Right lobe of liver (tissue), 6 donors: Measurements from ENCODE around the gene HEPH. TPM values are rescaled to one million over a fixed set of nuclear protein-coding genes. Genes with fewer than 3 reads are reported as not detected.
"Not testable (repeated sequence)": the region's sequence is repeated elsewhere in the genome, so short reads cannot be mapped to it uniquely, and the experiment has no call there.

ENCODE experiments used
- ATAC-seq, 4 donors: fragments of 200-7000 bp; cut with Tn5 transposase; one replicate each; pipeline ENCODE4 v1.9.1; 2020; ENCODE audit warnings: mild to moderate bottlenecking in 4 of 4, moderate library complexity in 4 of 4
- DNase-seq, 3 donors: peaks; one replicate each; pipeline ENCODE4 v3.0.0-alpha.2; 2020
- H3K27ac ChIP-seq, 3 donors: fragments of 200-600 bp; one replicate each; pipeline ENCODE4 v1.8.0; 2022
- H3K27me3 ChIP-seq, 2 donors: fragments of 200-600 bp; one replicate each; pipeline ENCODE4 v1.8.0; 2022
- H3K36me3 ChIP-seq, 4 donors: fragments of 200-600 bp; sonication (generic) in 1 of 4; one replicate each; pipeline versions ENCODE4 v1.5.1 to v1.8.0; 2017 to 2022; ENCODE audit warnings: control low read depth in 1 of 4
- H3K4me1 ChIP-seq, 4 donors: fragments of 200-600 bp; sonication (generic) in 1 of 4; one replicate each; pipeline versions ENCODE4 v1.5.1 to v1.8.0; 2017 to 2022; ENCODE audit warnings: control low read depth in 1 of 4
- H3K4me3 ChIP-seq, 3 donors: fragments of 200-600 bp; one replicate each; pipeline ENCODE4 v1.8.0; 2022
- H3K9me3 ChIP-seq, 4 donors: fragments of 200-600 bp; sonication (generic) in 1 of 4; one replicate each; pipeline versions ENCODE4 v1.5.1 to v1.8.0; 2017 to 2022; ENCODE audit warnings: control low read depth in 1 of 4
- POLR2A ChIP-seq: fragments of 450-650 bp; IDR thresholded peaks from one replicate; pipeline ENCODE4 v1.6.1; 2017; ENCODE audit warnings: antibody characterized with exemption, mild to moderate bottlenecking
- WGBS: methylation state at CpG from one replicate; pipeline ENCODE4 v1.1.6; 2018; ENCODE audit warnings: low coverage, low lambda C conversion rate; ENCODE audit not compliant: insufficient coverage; ENCODE audit errors: missing lambda C conversion rate; 5-methylcytosine and 5-hydroxymethylcytosine counted together
- intact Hi-C, 2 donors: fragments of 100-400 bp; cut with DNase I; formaldehyde crosslinking; loops; one replicate each; pipeline versions ENCODE4 v1.11.2 to v1.14.1; 2022
- total RNA-seq, 6 experiments: library from RNA; depleted of rRNA in 2 of 6; stranded (reverse); fragments of >200 nt in 2 of 6; fragmentation: NEBNext Ultra II Directional in 3 of 6; extraction: Animal tissue kit (Norgen Biotek cat#: 25700) in 3 of 6; gene quantifications; one replicate each; pipeline versions ENCODE4 v1.1.0 to v1.2.4, GENCODE V29; 2016 to 2023
- TF ChIP-seq, protein P1 (sequence below), 4 donors: fragments of 200-600 bp in 3 of 4; fragments of 450-650 bp in 1 of 4; IDR thresholded peaks; one replicate each; pipeline versions ENCODE4 v1.5.1 to v1.8.0; 2016 to 2022; ENCODE audit warnings: antibody characterized with exemption in 4 of 4, mild to moderate bottlenecking in 2 of 4
- donor health status: DM: no; HTN: yes; CAD: no.
- donor health status: DM: no; HTN: no; CAD: no.
- donor health status: DM: no; HTN: no; CAD: no.
- donor health status: DM: no; HTN: yes; CAD: no.
- donor health status: DM: no; HTN: yes; CAD: no.

HEPH gene
- total RNA-seq, 6 experiments from 2014 or later = 1.1 to 2.7 (median 1.5) TPM

DNA sequence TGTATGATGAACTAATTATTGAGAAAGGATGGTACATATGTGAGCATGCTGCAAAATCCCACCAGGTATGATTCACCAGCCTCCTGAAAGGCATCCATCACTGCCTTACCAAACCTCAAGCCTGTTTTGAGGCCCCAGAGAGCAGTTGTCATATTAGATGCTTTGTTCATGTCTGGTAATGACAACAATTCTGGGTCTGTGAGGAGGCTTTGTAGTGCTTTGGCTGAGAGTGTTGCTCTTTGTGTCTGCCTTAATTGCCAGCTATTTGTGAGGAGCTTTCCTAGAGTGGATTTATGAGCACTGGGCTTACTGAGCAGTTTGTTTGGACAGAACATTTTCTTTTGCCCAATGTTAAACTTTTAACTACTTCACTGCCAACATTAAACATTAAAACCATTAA lies 69.2 kb downstream of the HEPH start:
- no peaks in the 10 kb centered on the region for H3K36me3 ChIP-seq
- DNase-seq = no peak
- H3K4me1 ChIP-seq = no peaks in the 10 kb centered on the region
- ATAC-seq = no peak
- no peaks in the 10 kb centered on the region for H3K27me3 ChIP-seq
- H3K9me3 ChIP-seq = peaks cover 0 to 5% (median 0%) of the 10 kb centered on the region in 4 donors
- intact Hi-C loops = no loop called here
- H3K4me3 ChIP-seq = no peak overlapping the region
- TF ChIP-seq, protein P1, sequence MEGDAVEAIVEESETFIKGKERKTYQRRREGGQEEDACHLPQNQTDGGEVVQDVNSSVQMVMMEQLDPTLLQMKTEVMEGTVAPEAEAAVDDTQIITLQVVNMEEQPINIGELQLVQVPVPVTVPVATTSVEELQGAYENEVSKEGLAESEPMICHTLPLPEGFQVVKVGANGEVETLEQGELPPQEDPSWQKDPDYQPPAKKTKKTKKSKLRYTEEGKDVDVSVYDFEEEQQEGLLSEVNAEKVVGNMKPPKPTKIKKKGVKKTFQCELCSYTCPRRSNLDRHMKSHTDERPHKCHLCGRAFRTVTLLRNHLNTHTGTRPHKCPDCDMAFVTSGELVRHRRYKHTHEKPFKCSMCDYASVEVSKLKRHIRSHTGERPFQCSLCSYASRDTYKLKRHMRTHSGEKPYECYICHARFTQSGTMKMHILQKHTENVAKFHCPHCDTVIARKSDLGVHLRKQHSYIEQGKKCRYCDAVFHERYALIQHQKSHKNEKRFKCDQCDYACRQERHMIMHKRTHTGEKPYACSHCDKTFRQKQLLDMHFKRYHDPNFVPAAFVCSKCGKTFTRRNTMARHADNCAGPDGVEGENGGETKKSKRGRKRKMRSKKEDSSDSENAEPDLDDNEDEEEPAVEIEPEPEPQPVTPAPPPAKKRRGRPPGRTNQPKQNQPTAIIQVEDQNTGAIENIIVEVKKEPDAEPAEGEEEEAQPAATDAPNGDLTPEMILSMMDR (IDR thresholded peaks at IDR 0.05) = no peak
- TF ChIP-seq POLR2A = no peak
- no peak overlapping the region for H3K27ac ChIP-seq

DNA sequence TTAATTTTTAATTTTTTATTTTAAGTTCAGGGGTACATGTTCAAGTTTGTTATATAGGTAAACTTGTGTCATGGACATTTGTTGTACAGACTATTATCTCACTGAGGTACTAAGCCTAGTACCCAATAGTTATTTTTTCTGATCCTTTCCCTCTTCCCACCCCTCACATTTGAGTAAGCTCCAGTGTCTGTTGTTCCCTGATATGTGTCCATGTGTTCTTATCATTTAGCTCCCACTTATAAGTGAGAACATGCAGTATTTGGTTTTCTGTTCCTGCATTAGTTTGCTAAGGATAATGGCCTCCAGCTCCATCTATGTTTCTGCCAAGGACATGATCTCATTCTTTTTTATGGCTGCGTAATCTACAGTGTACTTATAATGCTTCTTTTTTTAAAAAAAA lies 69.9 kb downstream of the HEPH start:
- H3K4me1 ChIP-seq, H3K9me3 ChIP-seq, ATAC-seq, H3K36me3 ChIP-seq, H3K4me3 ChIP-seq, H3K27ac ChIP-seq, H3K27me3 ChIP-seq, DNase-seq, intact Hi-C loops: not testable (repeated sequence)
- 56% methylated on average over 1 of the region's 1 CpG for WGBS

DNA sequence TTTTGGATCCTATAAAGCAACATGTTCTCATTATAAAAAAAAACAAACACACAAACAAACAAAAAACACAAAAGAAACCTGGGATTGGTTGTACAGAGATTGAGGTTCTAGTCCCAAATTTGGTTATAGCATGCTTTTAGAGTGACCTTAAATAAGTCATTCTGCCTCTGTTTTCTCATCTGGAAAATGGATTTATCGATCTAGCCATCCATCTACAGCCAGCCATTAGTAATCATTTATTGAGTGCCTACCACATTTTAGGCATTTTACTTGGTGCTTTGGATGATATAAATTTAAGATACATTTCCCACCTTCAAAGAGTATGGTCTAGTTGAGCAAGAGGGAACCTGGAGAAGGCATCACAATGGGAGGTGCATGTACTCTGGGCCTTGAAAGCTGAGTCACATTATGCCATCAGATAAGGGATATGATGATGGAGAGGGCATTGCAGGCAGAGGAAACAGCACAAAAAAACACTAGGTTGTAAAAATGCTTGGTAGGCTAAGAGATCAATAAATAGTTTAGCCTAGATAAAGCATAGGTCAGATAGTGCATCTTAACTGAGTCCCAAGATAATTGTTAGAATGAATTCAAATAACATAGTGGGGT lies 91.4 kb downstream of the HEPH start:
- 60% methylated on average over 1 of the region's 1 CpG for WGBS
- H3K4me1 ChIP-seq = no peaks in the 10 kb centered on the region

DNA sequence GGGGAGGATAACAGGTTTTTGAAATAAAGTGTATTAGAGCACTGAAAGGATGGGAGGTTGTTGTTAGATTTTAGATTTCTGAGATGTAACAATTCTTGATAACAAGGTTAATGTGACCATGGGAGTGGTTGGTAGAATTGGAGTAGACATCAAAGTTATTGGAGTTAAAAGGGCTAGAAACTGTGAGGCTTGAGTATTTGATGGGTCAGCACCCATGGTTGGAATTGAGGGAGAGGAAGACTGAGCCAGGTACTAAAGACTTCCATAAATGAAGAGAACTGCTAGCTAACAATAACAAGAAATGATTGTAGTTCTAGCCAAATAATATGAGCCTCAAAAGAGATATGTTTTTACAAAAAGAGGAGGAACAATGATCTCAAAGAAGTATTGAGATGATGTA lies 98.8 kb downstream of the HEPH start:
- Histone ChIP-seq H3K27me3 (no peaks in the 10 kb centered on the region), H3K9me3 (no peaks in the 10 kb centered on the region), H3K4me1 (no peaks in the 10 kb centered on the region), H3K27ac (no peak overlapping the region), H3K4me3 (no peak overlapping the region), H3K36me3 (no peaks in the 10 kb centered on the region)
- ATAC-seq (no peak), DNase-seq (no peak)
- intact Hi-C loops = no loop called here
- no peak for TF ChIP-seq POLR2A
- TF ChIP-seq, protein P1 (IDR thresholded peaks at IDR 0.05) = no peak

More for the DNA sequence above, 91.4 kb downstream of the HEPH start:
- intact Hi-C loops = no loop called here
- H3K4me3 ChIP-seq = no peak overlapping the region
- ATAC-seq (no peak), DNase-seq (no peak)
- no peaks in the 10 kb centered on the region for H3K9me3 ChIP-seq
- no peaks in the 10 kb centered on the region for H3K27me3 ChIP-seq
- no peak overlapping the region for H3K27ac ChIP-seq
- H3K36me3 ChIP-seq = no peaks in the 10 kb centered on the region
- TF ChIP-seq, protein P1 (IDR thresholded peaks at IDR 0.05) = no peak
- no peak for TF ChIP-seq POLR2A

Other genes with a start within 250 kb of the HEPH start
- 10 to 100 TPM; 16.9 to 50.2 (median 31.4) TPM for gene VSIG4, start 124.2 kb upstream of the HEPH start, total RNA-seq